Neuronal stem cell (in vitro differentiated cells): ENCODE data around the gene TINCR.

Source experiments
- DNase-seq: peaks from one replicate; pipeline ENCODE4 v3.0.0-alpha.2; 2013; ENCODE audit warnings: low spot score
- H2AFZ ChIP-seq: one replicate; pipeline ENCODE4 v1.6.1; 2013; ENCODE audit warnings: mild to moderate bottlenecking, low read length, inconsistent platforms
- H2AK5ac ChIP-seq: 2 replicates; pipeline ENCODE4 v1.6.1; 2013; ENCODE audit warnings: low read depth, mild to moderate bottlenecking, inconsistent platforms, low read length, moderate library complexity, mixed read lengths
- H2BK120ac ChIP-seq: 2 replicates; pipeline ENCODE4 v1.6.1; 2013; ENCODE audit warnings: low read depth, mild to moderate bottlenecking, inconsistent platforms, low read length, moderate library complexity, mixed read lengths
- H2BK12ac ChIP-seq: one replicate; pipeline ENCODE4 v1.6.1; 2013; ENCODE audit warnings: low read length, inconsistent platforms
- H2BK15ac ChIP-seq: 2 replicates; pipeline ENCODE4 v1.6.1; 2013; ENCODE audit warnings: mild to moderate bottlenecking, low read length, inconsistent platforms, mixed read lengths
- H2BK5ac ChIP-seq: one replicate; pipeline ENCODE4 v1.6.1; 2013; ENCODE audit warnings: inconsistent platforms, mild to moderate bottlenecking, low read length, moderate library complexity
- H3K14ac ChIP-seq: one replicate; pipeline ENCODE4 v1.6.1; 2013; ENCODE audit warnings: low read length, inconsistent platforms
- H3K18ac ChIP-seq: 2 replicates; pipeline ENCODE4 v1.6.1; 2013; ENCODE audit warnings: low read length, inconsistent platforms
- H3K23ac ChIP-seq: 2 replicates; pipeline ENCODE4 v1.6.1; 2013; ENCODE audit warnings: low read depth, mild to moderate bottlenecking, mixed read lengths, low read length, inconsistent platforms; ENCODE audit not compliant: poor library complexity
- H3K27ac ChIP-seq: replicated peaks from 3 replicates; pipeline ENCODE4 v1.5.1; 2013; ENCODE audit warnings: low read length, inconsistent platforms
- H3K27me3 ChIP-seq, 3 experiments: 2 replicates each; pipeline ENCODE4 v1.6.1; 2013; ENCODE audit warnings: low read length in 3 of 3, mild to moderate bottlenecking in 2 of 3, inconsistent platforms in 1 of 3, low read depth in 1 of 3, mixed read lengths in 1 of 3, moderate library complexity in 1 of 3; ENCODE audit not compliant: control insufficient read depth in 3 of 3, insufficient read depth in 3 of 3
- H3K36me3 ChIP-seq, 2 donors: replicated peaks in 1 of 2; 2 replicates each; pipeline ENCODE4 v1.6.1; 2013; ENCODE audit warnings: low read length in 2 of 2; ENCODE audit not compliant: control insufficient read depth in 2 of 2, insufficient read depth in 2 of 2
- H3K4ac ChIP-seq: 2 replicates; pipeline ENCODE4 v1.6.1; 2013; ENCODE audit warnings: inconsistent platforms, mild to moderate bottlenecking, low read length, moderate library complexity
- H3K4me1 ChIP-seq, 2 donors: 1 replicate in 1 of 2; 2 replicates in 1 of 2; pipeline ENCODE4 v1.6.1; 2013; ENCODE audit warnings: low read length in 2 of 2, low read depth in 1 of 2; ENCODE audit not compliant: control insufficient read depth in 2 of 2, insufficient read depth in 1 of 2
- H3K4me2 ChIP-seq: one replicate; pipeline ENCODE4 v1.6.1; 2013; ENCODE audit warnings: mild to moderate bottlenecking, low read length, inconsistent platforms; ENCODE audit not compliant: insufficient read depth, poor library complexity, severe bottlenecking
- H3K4me3 ChIP-seq, 2 donors: 2 replicates each; pipeline ENCODE4 v1.5.1; 2013; ENCODE audit warnings: low read length in 2 of 2, mild to moderate bottlenecking in 2 of 2, inconsistent platforms in 1 of 2, moderate library complexity in 1 of 2
- H3K79me1 ChIP-seq: one replicate; pipeline ENCODE4 v1.6.1; 2013; ENCODE audit warnings: low read depth, mild to moderate bottlenecking, inconsistent platforms, low read length, moderate library complexity
- H3K9ac ChIP-seq: one replicate; pipeline ENCODE4 v1.6.1; 2013; ENCODE audit warnings: mild to moderate bottlenecking, low read depth, low read length, inconsistent platforms; ENCODE audit not compliant: poor library complexity
- H3K9me3 ChIP-seq, 2 donors: replicated peaks in 1 of 2; 2 replicates each; pipeline versions ENCODE3 to v1.6.1; 2013; ENCODE audit warnings: low read length in 2 of 2, mild to moderate bottlenecking in 2 of 2, inconsistent platforms in 1 of 2, low read depth in 1 of 2, mixed read lengths in 1 of 2, moderate library complexity in 1 of 2; ENCODE audit not compliant: control insufficient read depth in 2 of 2, insufficient read depth in 1 of 2
- H4K8ac ChIP-seq: one replicate; pipeline ENCODE4 v1.6.1; 2013; ENCODE audit warnings: low read depth, mild to moderate bottlenecking, inconsistent platforms, low read length, moderate library complexity
- H4K91ac ChIP-seq: one replicate; pipeline ENCODE4 v1.6.1; 2013; ENCODE audit warnings: low read length, low read depth, mild to moderate bottlenecking, inconsistent platforms; ENCODE audit not compliant: poor library complexity
- WGBS, 2 donors: extraction: QIAGEN DNeasy Blood & Tissue Kit; methylation state at CpG; one replicate each; pipeline ENCODE4 v1.1.7; 2013; ENCODE audit warnings: missing lambda C conversion rate in 2 of 2, mixed read lengths in 1 of 2; ENCODE audit not compliant: insufficient read length in 2 of 2, insufficient replicate concordance in 1 of 2; ENCODE audit errors: extremely low coverage in 2 of 2; 5-methylcytosine and 5-hydroxymethylcytosine counted together

TINCR gene

DNA sequence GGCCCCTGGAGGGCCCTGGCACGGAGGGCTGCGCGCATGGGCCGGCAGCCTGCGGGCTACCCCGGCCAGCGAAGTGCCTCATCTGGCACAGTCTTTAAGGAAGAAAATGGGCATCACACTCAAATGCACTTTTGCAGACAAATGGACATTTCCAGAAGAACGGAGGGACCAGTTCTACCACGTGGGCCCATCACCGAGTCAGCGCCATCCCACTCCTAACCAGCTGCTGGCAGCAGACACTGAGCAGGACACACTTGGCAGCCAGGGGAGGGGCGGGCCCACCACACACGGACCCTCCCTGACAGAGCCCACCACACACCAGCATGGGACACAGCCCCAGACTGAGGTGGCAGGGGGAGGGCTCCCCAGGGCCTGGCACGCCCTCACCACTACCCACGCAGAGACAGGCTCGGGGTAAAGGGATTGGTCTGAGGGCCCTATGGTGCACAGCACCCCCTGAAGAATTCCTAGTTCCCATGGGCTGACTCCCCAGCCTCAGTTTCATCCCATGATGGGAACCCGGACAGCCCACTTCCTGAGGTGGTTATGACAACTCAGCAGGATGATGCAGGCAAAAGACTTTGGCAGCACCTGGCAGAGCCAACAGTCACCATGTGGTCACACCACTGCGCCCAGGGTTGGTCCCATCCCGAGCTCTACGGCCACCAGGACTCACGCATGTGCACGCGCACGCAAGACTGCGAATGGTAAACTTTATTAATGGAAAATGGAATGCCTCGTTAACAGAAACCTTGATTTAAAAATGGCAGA, 18.7 kb upstream of the TINCR start:
- Histone ChIP-seq H4K8ac (no peak overlapping the region), H3K27me3 (no peaks in the 10 kb centered on the region), H2BK15ac (peak overlapping the region; percentile 37), H4K91ac (no peak overlapping the region), H3K27ac (peak overlapping the region; percentile 85), H3K4me2 (peak overlapping the region; percentile 41), H2BK5ac (peak overlapping the region; percentile 59), H3K4me3 (peak overlapping the region in 1 of 2 donors; percentile 21), H2BK12ac (peak overlapping the region; percentile 92), H3K9me3 (no peaks in the 10 kb centered on the region), H2AFZ (no peak overlapping the region), H3K4me1 (peaks cover 13 to 15% of the 10 kb centered on the region in 2 donors), H3K14ac (peak overlapping the region; percentile 95), H3K36me3 (peaks cover 26 to 75% of the 10 kb centered on the region in 2 donors), H3K4ac (peak overlapping the region; percentile 19), H3K79me1 (peaks cover 1% of the 10 kb centered on the region), H3K23ac (peak overlapping the region; percentile 76), H2BK120ac (no peak overlapping the region), H2AK5ac (peak overlapping the region; percentile 61), H3K9ac (peak overlapping the region; percentile 83), H3K18ac (peak overlapping the region; percentile 93)
- no CpG with 5 or more reads among the region's 26 CpGs for WGBS, 2 donors
- DNase-seq, result no peak

DNA sequence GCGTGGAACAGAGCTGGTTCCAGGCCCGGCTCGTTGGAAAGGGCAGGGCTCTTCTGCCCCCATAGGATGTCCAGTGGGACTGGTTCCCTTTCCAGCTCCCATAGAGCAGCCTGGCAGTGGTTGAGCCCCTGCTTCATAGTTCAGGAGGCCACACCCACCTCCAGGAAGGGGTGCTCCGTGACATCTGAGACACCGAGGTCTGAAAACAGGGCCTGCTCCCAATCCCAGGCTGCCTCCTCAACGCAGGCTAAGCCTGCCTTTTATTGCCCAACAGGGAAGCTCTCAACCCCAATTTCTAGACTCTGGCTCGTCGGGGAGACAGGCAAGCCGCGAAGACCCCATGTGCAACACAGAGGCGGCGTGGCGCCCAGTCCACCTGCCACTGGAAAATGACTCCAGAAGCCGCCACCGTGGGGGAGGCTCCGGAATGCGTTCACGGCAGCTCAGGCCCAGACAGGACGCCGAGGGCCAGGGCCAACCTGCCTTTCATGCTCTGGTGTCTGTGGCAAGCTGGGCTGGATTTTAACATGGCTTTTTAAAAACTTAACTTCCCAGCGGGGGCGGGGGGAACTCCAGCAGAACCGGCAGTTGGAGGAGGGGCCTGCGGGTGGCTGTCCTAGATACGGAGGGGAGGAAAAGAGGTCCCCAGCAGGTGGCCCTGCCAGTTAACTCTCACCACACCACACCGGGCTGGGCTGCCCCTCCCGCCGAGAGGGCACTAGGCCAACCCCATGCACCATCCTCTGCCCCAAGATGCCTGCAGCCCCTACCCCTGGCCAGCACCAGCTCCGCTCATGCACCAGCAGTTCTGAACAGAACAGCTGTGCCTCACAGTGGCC, 17.9 kb upstream of the TINCR start:
- no peak overlapping the region for H2BK120ac ChIP-seq
- H2AFZ ChIP-seq, result peak overlapping the region; percentile 54
- H3K18ac ChIP-seq, result peak overlapping the region; percentile 93
- H3K23ac ChIP-seq, result peak overlapping the region; percentile 76
- H4K91ac ChIP-seq, result no peak overlapping the region
- H4K8ac ChIP-seq, result no peak overlapping the region
- no CpG with 5 or more reads among the region's 29 CpGs for WGBS, 2 donors
- no peak overlapping the region for H3K14ac ChIP-seq
- H3K27ac ChIP-seq, result peak overlapping the region; percentile 85
- no peaks in the 10 kb centered on the region for H3K27me3 ChIP-seq
- H3K79me1 ChIP-seq, result peaks cover 1% of the 10 kb centered on the region
- H3K4me3 ChIP-seq, result peak overlapping the region in 1 of 2 donors; percentile 21
- peak overlapping the region; percentile 61 for H2AK5ac ChIP-seq
- H2BK5ac ChIP-seq, result peak overlapping the region; percentile 59
- peaks cover 13 to 15% of the 10 kb centered on the region in 2 donors for H3K4me1 ChIP-seq
- peak overlapping the region; percentile 61 for H3K9ac ChIP-seq
- peaks cover 26 to 71% of the 10 kb centered on the region in 2 donors for H3K36me3 ChIP-seq
- peak overlapping the region; percentile 92 for H2BK12ac ChIP-seq
- peak; percentile 43 for DNase-seq
- no peaks in the 10 kb centered on the region for H3K9me3 ChIP-seq
- no peak overlapping the region for H3K4ac ChIP-seq
- H3K4me2 ChIP-seq, result peak overlapping the region; percentile 41
- no peak overlapping the region for H2BK15ac ChIP-seq

DNA sequence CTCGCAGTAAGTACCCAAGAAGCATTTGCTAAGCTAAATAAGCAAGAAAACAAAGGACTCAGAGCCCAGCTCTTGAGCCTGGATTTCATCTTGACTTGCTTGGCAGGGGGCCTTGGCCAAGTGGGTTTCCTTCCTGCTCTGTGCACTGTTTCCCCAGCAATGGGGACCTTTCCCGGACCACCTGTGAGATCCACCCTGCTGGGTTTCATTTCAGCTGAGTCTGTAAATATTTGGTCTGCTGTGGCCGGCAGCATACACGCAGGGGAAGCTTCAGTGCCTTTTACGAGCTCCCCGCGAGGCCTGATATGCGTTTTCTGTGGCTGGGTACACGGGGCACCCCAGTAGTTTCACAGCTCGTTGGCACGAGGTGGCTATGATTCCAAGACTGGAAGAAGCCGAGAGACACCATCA, 12.4 kb upstream of the TINCR start:
- H3K4ac ChIP-seq, result no peak overlapping the region
- no peak overlapping the region for H4K8ac ChIP-seq
- H2AFZ ChIP-seq, result no peak overlapping the region
- no peak overlapping the region for H3K4me2 ChIP-seq
- H3K14ac ChIP-seq, result no peak overlapping the region
- no peak overlapping the region for H3K4me3 ChIP-seq
- H3K9ac ChIP-seq, result no peak overlapping the region
- no CpG with 5 or more reads among the region's 12 CpGs for whole genome bisulfite sequencing, 2 donors
- no peak for DNase-seq
- H3K27me3 ChIP-seq, result no peaks in the 10 kb centered on the region
- no peak overlapping the region for H3K23ac ChIP-seq
- no peak overlapping the region for H3K27ac ChIP-seq
- peak overlapping the region; percentile 5 for H2AK5ac ChIP-seq
- H3K4me1 ChIP-seq, result peaks cover 3 to 8% of the 10 kb centered on the region in 2 donors
- H2BK5ac ChIP-seq, result peak overlapping the region; percentile 5
- no peak overlapping the region for H4K91ac ChIP-seq
- H2BK15ac ChIP-seq, result peak overlapping the region; percentile 38
- H3K79me1 ChIP-seq, result no peaks in the 10 kb centered on the region
- H2BK120ac ChIP-seq, result no peak overlapping the region
- H3K36me3 ChIP-seq, result peaks cover 5 to 26% of the 10 kb centered on the region in 2 donors
- no peaks in the 10 kb centered on the region for H3K9me3 ChIP-seq
- no peak overlapping the region for H2BK12ac ChIP-seq
- H3K18ac ChIP-seq, result no peak overlapping the region

DNA sequence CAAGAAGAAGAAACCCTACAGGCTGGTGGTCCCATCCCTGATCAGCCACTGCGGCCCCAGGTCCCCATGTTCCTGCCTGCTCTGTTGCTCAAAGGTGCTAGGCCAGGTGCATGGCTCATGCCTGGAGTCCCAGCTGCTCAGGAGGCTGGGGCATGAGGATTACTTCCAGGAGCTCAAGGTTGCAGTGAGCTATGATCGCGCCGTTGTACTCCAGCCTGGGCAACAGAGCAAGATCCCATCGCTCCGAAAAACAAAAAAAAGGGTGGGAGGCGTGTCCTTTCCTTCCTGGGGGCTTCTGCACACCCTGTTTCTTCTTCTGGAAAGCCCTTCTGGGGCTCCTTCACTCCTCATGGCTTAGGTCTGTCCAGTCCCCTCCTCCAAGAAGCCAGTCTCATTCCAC, 11.9 kb upstream of the TINCR start:
- Histone ChIP-seq H3K27me3 (no peaks in the 10 kb centered on the region), H3K79me1 (no peaks in the 10 kb centered on the region), H3K4me3 (no peak overlapping the region), H2BK5ac (peak overlapping the region; percentile 5), H3K9me3 (no peaks in the 10 kb centered on the region), H4K8ac (no peak overlapping the region), H3K4ac (no peak overlapping the region), H2BK12ac (no peak overlapping the region), H2AK5ac (peak overlapping the region; percentile 94), H3K23ac (no peak overlapping the region), H3K27ac (no peak overlapping the region), H2AFZ (no peak overlapping the region), H3K4me1 (peaks cover 2 to 8% of the 10 kb centered on the region in 2 donors), H2BK15ac (peak overlapping the region; percentile 38), H3K18ac (no peak overlapping the region), H4K91ac (no peak overlapping the region), H3K36me3 (peaks cover 5 to 26% of the 10 kb centered on the region in 2 donors), H2BK120ac (no peak overlapping the region), H3K9ac (no peak overlapping the region), H3K14ac (no peak overlapping the region), H3K4me2 (no peak overlapping the region)
- DNase-seq, result no peak
- WGBS, 2 donors, result no CpG with 5 or more reads among the region's 7 CpGs
